ENCODE results near the gene DAP. TPM values are rescaled to one million over a fixed set of nuclear protein-coding genes. Genes with fewer than 3 reads are reported as not detected.

The DAP gene
- total RNA-seq, 1 donor from 2014 or later, result 22.9 TPM

DNA sequence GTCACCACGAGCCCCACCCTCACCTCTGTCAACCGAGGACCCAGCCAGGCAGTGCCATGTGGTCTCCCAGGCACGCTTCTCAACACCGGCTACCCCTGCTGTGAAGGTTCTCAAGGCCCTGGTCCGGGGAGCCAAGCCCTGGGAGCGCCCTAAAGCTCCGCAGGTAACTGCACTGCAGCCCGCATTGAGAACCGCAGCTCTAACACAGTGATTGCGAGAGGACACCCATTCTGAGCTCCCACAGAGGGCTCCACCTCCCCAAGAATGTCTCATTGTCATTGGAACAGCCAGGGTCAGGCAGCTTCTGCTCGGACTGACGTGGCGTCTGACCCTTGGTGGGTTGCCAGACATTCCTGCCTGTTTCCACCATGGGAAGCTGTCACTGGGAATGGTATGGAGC lies 108.9 kb downstream of the DAP start:
- Histone ChIP-seq H3K9me3 (replicated peaks) (no peaks in the 10 kb centered on the region), H3K27me3 (ENCODE audit: low read depth) (no peaks in the 10 kb centered on the region), H3K4me1 (peaks cover 10% of the 10 kb centered on the region), H3K4me3 (no peak overlapping the region), H3K27ac (replicated peaks) (no peak overlapping the region), H3K36me3 (peaks cover 11% of the 10 kb centered on the region)
- TF ChIP-seq, protein P1, sequence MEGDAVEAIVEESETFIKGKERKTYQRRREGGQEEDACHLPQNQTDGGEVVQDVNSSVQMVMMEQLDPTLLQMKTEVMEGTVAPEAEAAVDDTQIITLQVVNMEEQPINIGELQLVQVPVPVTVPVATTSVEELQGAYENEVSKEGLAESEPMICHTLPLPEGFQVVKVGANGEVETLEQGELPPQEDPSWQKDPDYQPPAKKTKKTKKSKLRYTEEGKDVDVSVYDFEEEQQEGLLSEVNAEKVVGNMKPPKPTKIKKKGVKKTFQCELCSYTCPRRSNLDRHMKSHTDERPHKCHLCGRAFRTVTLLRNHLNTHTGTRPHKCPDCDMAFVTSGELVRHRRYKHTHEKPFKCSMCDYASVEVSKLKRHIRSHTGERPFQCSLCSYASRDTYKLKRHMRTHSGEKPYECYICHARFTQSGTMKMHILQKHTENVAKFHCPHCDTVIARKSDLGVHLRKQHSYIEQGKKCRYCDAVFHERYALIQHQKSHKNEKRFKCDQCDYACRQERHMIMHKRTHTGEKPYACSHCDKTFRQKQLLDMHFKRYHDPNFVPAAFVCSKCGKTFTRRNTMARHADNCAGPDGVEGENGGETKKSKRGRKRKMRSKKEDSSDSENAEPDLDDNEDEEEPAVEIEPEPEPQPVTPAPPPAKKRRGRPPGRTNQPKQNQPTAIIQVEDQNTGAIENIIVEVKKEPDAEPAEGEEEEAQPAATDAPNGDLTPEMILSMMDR (IDR thresholded peaks at IDR 0.05; ENCODE audit: borderline replicate concordance), result no peak
- intact Hi-C loops (cut with micrococcal nuclease), result no loop called here
- no peak for DNase-seq

DNA sequence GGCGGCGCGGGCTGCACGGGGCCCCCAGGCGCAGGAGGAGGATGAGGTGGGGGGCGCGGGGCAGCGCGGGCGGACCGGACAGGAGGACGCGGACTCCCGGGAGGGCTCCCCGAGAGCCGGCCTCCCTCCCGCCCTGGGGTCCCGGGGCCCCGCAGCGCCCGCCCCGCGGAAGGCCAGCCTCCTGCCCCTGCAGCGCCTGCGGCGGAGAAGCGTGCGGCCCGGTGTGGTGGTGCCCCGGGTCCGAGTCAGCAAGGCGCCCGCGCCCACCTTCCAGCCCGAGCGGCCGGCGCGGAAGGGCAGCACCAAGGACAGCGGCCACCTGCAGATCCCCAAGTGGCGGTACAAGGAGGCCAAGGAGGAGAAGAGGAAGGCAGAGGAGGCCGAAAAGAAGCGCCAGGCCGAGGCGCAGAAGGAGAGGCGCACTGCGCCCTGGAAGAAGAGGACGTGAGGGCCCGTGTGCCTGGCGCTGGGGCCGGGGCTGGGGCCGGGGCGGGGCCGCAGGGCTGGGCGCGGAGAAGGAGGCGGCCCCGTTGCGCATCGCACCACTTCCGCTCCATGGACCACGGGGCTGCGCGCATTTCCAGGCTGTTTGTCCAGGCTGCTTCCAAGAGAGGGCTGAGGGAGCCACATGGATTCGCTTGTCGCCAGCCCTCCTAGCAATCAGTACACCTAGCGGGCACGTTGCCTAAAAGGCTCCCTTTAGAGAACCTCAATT lies 111.2 kb downstream of the DAP start:
- no peak overlapping the region for H3K4me3 ChIP-seq
- intact Hi-C loops (cut with micrococcal nuclease), result no loop called here
- H3K4me1 ChIP-seq, result peaks cover 8% of the 10 kb centered on the region
- H3K9me3 ChIP-seq (replicated peaks), result no peaks in the 10 kb centered on the region
- peaks cover 2% of the 10 kb centered on the region for H3K36me3 ChIP-seq
- DNase-seq, result no peak
- H3K27me3 ChIP-seq (ENCODE audit: low read depth), result no peaks in the 10 kb centered on the region
- TF ChIP-seq, protein P1 (IDR thresholded peaks at IDR 0.05; ENCODE audit: borderline replicate concordance), result no peak
- no peak overlapping the region for H3K27ac ChIP-seq (replicated peaks)

DNA sequence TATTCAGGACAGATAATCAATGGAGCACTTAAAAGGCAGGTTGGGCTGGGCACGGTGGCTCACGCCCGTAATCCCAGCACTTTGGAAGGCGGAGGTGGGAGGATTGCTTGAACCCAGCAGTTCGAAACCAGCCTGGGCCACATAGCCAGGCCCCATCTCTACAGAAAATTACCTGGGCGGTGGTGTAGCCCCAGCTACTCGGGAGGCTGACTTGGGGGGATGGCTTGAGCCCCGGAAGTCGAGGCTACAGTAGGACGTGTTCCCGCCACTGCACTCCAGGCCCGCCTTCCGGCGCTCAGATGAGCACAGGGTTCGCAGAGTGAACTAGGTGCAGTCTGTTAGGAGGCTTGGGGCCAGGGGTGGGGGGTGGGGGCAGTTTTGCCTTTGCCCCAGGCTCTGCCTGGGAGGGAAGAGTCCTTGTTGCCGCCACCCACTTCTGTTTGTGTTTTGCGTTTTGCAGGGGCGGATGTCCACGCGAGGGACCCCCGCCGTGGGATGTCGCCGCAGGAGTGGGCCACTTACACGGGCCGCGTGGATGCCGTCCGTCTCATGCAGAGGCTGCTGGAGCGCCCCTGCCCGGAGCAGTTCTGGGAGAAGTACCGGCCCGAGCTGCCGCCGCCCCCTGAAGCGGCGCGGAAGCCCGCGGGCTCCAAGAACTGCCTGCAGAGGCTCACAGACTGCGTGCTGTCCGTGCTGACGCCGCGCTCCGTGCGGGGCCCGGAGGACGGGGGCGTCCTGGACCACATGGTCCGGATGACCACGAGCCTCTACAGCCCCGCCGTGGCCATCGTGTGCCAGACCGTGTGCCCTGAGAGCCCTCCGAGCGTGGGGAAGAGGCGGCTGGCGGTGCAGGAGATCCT lies 112.0 kb downstream of the DAP start:
- H3K4me3 ChIP-seq, result no peak overlapping the region
- H3K27ac ChIP-seq (replicated peaks), result no peak overlapping the region
- H3K9me3 ChIP-seq (replicated peaks), result no peaks in the 10 kb centered on the region
- H3K27me3 ChIP-seq (ENCODE audit: low read depth), result no peaks in the 10 kb centered on the region
- TF ChIP-seq, protein P1 (IDR thresholded peaks at IDR 0.05; ENCODE audit: borderline replicate concordance), result no peak
- intact Hi-C loops (cut with micrococcal nuclease), result no loop called here
- no peak for DNase-seq
- peaks cover 6% of the 10 kb centered on the region for H3K4me1 ChIP-seq
- H3K36me3 ChIP-seq, result no peaks in the 10 kb centered on the region

DNA sequence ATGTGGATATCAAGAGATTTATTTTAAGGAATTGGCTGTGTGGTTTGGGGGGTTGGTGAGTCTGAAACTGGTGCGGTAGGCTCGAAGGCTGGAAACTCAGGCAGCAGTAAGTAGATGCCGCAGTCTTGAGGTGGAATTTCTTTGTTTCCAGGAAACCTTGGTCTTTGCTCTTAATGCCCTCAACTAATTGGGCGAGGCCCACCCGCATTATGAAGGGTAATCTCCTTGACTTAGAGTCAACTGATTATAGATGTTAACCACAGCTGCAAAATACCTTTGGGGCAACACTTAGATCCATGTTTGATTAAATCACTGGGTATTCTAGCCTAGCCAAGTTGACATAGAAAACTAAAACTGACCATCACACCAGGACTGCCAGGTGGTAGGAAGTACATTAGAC lies 113.4 kb downstream of the DAP start:
- Histone ChIP-seq H3K9me3 (replicated peaks) (no peaks in the 10 kb centered on the region), H3K4me3 (no peak overlapping the region), H3K4me1 (peaks cover 3% of the 10 kb centered on the region), H3K27me3 (ENCODE audit: low read depth) (no peaks in the 10 kb centered on the region), H3K27ac (replicated peaks) (no peak overlapping the region), H3K36me3 (no peaks in the 10 kb centered on the region)
- intact Hi-C loops (cut with micrococcal nuclease), result no loop called here
- DNase-seq, result no peak
- TF ChIP-seq, protein P1 (IDR thresholded peaks at IDR 0.05; ENCODE audit: borderline replicate concordance), result no peak

DNA sequence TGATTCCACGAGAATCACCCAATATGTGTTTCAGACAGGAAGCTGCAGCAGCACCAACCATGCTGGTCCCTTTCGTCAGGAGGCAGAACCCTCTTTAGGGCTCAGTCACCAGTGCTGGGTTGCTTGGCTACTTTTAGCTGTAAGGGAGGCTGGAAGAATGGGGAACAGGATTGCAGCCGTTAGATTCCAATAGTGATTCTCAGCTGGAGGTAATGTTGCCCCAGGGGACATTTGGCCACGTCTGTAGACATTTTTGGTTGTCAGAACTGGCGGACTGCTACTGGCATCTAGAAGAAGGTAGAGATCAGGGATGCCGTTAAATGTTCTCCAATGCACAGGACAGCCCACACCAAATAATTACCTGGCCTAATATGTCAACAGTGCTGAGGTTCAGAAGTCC lies 115.4 kb downstream of the DAP start:
- H3K27me3 ChIP-seq (ENCODE audit: low read depth), result no peaks in the 10 kb centered on the region
- H3K27ac ChIP-seq (replicated peaks), result no peak overlapping the region
- intact Hi-C loops (cut with micrococcal nuclease), result no loop called here
- DNase-seq, result no peak
- H3K9me3 ChIP-seq (replicated peaks), result no peaks in the 10 kb centered on the region
- H3K36me3 ChIP-seq, result no peaks in the 10 kb centered on the region
- H3K4me3 ChIP-seq, result no peak overlapping the region
- TF ChIP-seq, protein P1 (IDR thresholded peaks at IDR 0.05; ENCODE audit: borderline replicate concordance), result no peak
- H3K4me1 ChIP-seq, result no peaks in the 10 kb centered on the region

Data from left ventricle myocardium inferior (tissue), 1 donor.